CD14-positive monocyte (primary cell): ENCODE data around the gene AP2A1. TPM values are rescaled to one million over a fixed set of nuclear protein-coding genes. Genes with fewer than 3 reads are reported as not detected.

Source experiments
- DNase-seq, 3 donors: peaks; one replicate each; pipeline ENCODE4 v3.0.0-alpha.2; 2011 to 2022
- H2AFZ ChIP-seq: 2 replicates; pipeline ENCODE4 v1.6.0; 2012; ENCODE audit warnings: mild to moderate bottlenecking, low read depth, low read length, inconsistent platforms; ENCODE audit not compliant: insufficient read depth, poor library complexity, severe bottlenecking
- H3K27ac ChIP-seq, 2 donors: 1 replicate in 1 of 2; 2 replicates in 1 of 2; pipeline ENCODE4 v1.5.1; 2012 to 2013; ENCODE audit warnings: low read length in 2 of 2, control low read depth in 1 of 2, inconsistent platforms in 1 of 2, low read depth in 1 of 2, mild to moderate bottlenecking in 1 of 2
- H3K27me3 ChIP-seq, 2 donors: one replicate each; pipeline versions ENCODE4 v1.6.0 to v1.6.1; 2011 to 2013; ENCODE audit warnings: low read length in 2 of 2; ENCODE audit not compliant: control insufficient read depth in 2 of 2, insufficient read depth in 2 of 2
- H3K36me3 ChIP-seq, 2 donors: replicated peaks in 1 of 2; 1 replicate in 1 of 2; 2 replicates in 1 of 2; pipeline versions ENCODE4 v1.5.1 to v1.6.1; 2012 to 2013; ENCODE audit warnings: low read length in 2 of 2, control low read depth in 1 of 2, inconsistent platforms in 1 of 2, mild to moderate bottlenecking in 1 of 2; ENCODE audit not compliant: insufficient read depth in 2 of 2, control insufficient read depth in 1 of 2
- H3K4me1 ChIP-seq, 2 donors: 1 replicate in 1 of 2; 2 replicates in 1 of 2; pipeline versions ENCODE4 v1.5.1 to v1.6.1; 2012 to 2013; ENCODE audit warnings: low read length in 2 of 2, control low read depth in 1 of 2, inconsistent platforms in 1 of 2, mild to moderate bottlenecking in 1 of 2, moderate library complexity in 1 of 2; ENCODE audit not compliant: insufficient read depth in 2 of 2, control insufficient read depth in 1 of 2
- H3K4me2 ChIP-seq: replicated peaks from 2 replicates; pipeline ENCODE3; 2012; ENCODE audit warnings: low read length, moderate library complexity, mild to moderate bottlenecking; ENCODE audit not compliant: poor library complexity, severe bottlenecking; ENCODE audit errors: extremely low read depth
- H3K4me3 ChIP-seq, 3 experiments: fragments of 200-600 bp in 1 of 3; sonication (generic) in 1 of 3; replicated peaks in 1 of 3; 1 replicate in 2 of 3; 2 replicates in 1 of 3; pipeline ENCODE4 v1.5.1; 2011 to 2013; ENCODE audit warnings: low read length in 3 of 3, mild to moderate bottlenecking in 3 of 3, control low read depth in 2 of 3, low read depth in 2 of 3, inconsistent platforms in 1 of 3, moderate library complexity in 1 of 3
- H3K79me2 ChIP-seq: 2 replicates; pipeline ENCODE4 v1.6.0; 2012; ENCODE audit warnings: mild to moderate bottlenecking, control low read depth, inconsistent platforms, low read length, moderate library complexity; ENCODE audit not compliant: insufficient read depth
- H3K9ac ChIP-seq: 2 replicates; pipeline ENCODE4 v1.6.0; 2017; ENCODE audit warnings: low read length, mild to moderate bottlenecking; ENCODE audit not compliant: insufficient read depth, poor library complexity, severe bottlenecking
- H3K9me3 ChIP-seq, 2 donors: replicated peaks in 1 of 2; 1 replicate in 1 of 2; 2 replicates in 1 of 2; pipeline versions ENCODE4 v1.5.1 to v1.6.1; 2012 to 2013; ENCODE audit warnings: low read length in 2 of 2, control low read depth in 1 of 2; ENCODE audit not compliant: control insufficient read depth in 1 of 2, insufficient read depth in 1 of 2
- H4K20me1 ChIP-seq: 2 replicates; pipeline ENCODE4 v1.6.0; 2012; ENCODE audit warnings: mild to moderate bottlenecking, low read length, control low read depth, moderate library complexity; ENCODE audit not compliant: insufficient read depth
- H3K27ac Mint-ChIP-seq, 7 donors: one replicate each; pipeline ENCODE4 v1.8.0; 2020; ENCODE audit warnings: mild to moderate bottlenecking in 7 of 7, mixed read lengths in 7 of 7, moderate library complexity in 6 of 7, inconsistent platforms in 2 of 7
- H3K27me3 Mint-ChIP-seq, 3 donors: one replicate each; pipeline ENCODE4 v1.8.0; 2021 to 2022; ENCODE audit warnings: low read depth in 3 of 3, mild to moderate bottlenecking in 3 of 3, mixed read lengths in 3 of 3, moderate library complexity in 3 of 3, inconsistent platforms in 1 of 3
- H3K36me3 Mint-ChIP-seq, 2 donors: one replicate each; pipeline ENCODE4 v1.8.0; 2020; ENCODE audit warnings: mixed read lengths in 2 of 2, inconsistent platforms in 1 of 2, mild to moderate bottlenecking in 1 of 2
- H3K4me1 Mint-ChIP-seq: one replicate; pipeline ENCODE4 v1.8.0; 2020; ENCODE audit warnings: mild to moderate bottlenecking, mixed read lengths
- H3K4me3 Mint-ChIP-seq, 2 donors: one replicate each; pipeline ENCODE4 v1.8.0; 2020; ENCODE audit warnings: mild to moderate bottlenecking in 2 of 2, mixed read lengths in 2 of 2, moderate library complexity in 1 of 2
- H3K9me3 Mint-ChIP-seq, 7 donors: one replicate each; pipeline ENCODE4 v1.8.0; 2020 to 2022; ENCODE audit warnings: mixed read lengths in 7 of 7, mild to moderate bottlenecking in 6 of 7, moderate library complexity in 6 of 7, inconsistent platforms in 2 of 7
- WGBS: methylation state at CpG from one replicate; pipeline ENCODE4 v1.1.5; 2013; ENCODE audit warnings: missing lambda C conversion rate; ENCODE audit not compliant: insufficient coverage; 5-methylcytosine and 5-hydroxymethylcytosine counted together
- intact Hi-C, 2 donors: fragments of 100-400 bp; cut with micrococcal nuclease; formaldehyde crosslinking; loops; one replicate each; pipeline versions ENCODE4 v1.15.0 to v1.15.1; 2023
- polyA plus RNA-seq, 3 donors: library from polyadenylated mRNA; depleted of rRNA in 1 of 3; unstranded in 2 of 3; stranded (reverse) in 1 of 3; fragments of 300-500 nt in 2 of 3; fragments of >200 nt in 1 of 3; fragmentation: Illumina TruSeq in 2 of 3; gene quantifications; 1 replicate in 2 of 3; 2 replicates in 1 of 3; pipeline ENCODE4 v1.2.3, GENCODE V29; 2012 to 2021
- TF ChIP-seq, protein P1 (sequence below): fragments of 200-600 bp; IDR thresholded peaks from one replicate; pipeline ENCODE4 v1.8.0; 2022; ENCODE audit warnings: antibody characterized with exemption, mild to moderate bottlenecking

Gene AP2A1
- polyA plus RNA-seq, 3 donors = 12.1 to 117 (median 15.1) TPM

DNA sequence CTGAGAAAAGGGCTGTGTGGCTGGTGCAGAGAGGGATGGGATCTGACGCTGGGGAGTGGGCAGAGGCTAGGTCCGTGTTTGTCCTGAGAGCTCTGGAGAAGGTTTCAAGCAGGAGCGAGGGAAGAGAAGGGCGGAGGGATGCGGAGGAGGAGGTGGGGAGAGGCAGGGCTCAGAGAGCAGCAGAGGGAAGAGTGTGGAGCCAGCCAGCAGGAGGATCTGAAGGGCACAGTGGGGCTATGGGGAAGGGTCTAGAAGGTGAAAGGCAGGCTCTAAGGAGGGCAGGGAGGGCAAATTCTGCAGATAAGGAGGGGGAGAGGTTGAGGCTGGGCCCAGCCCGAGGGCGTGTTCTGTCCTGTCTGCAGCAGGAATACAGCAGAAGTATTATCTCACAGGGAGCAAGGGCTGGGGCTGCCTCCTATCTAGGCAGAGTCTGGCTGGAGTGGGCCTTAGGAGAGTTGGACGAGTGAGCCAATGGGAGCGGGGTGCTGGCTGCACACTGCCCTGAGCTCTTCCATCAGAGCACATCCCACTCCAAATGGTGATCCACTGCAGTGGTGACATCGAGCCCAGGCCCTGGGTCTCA lies 6.1 kb downstream of the AP2A1 start:
- 92% methylated on average over 8 of the region's 10 CpGs for WGBS
- Mint-ChIP-seq H3K36me3 (peaks cover 23 to 58% of the 10 kb centered on the region in 2 donors), H3K27me3 (peaks cover 0 to 2% (median 2%) of the 10 kb centered on the region in 3 donors), H3K27ac (peak overlapping the region in 6 of 7 donors; percentile 33 to 88 (median 74)), H3K4me3 (no peak overlapping the region), H3K4me1 (peaks cover 47% of the 10 kb centered on the region), H3K9me3 (no peaks in the 10 kb centered on the region)
- peak overlapping the region; percentile 22 for H3K9ac ChIP-seq
- H3K9me3 ChIP-seq = no peaks in the 10 kb centered on the region
- intact Hi-C loops = no loop called here
- peaks cover 32 to 33% of the 10 kb centered on the region in 2 donors for H3K4me1 ChIP-seq
- peaks cover 5 to 25% of the 10 kb centered on the region in 2 donors for H3K36me3 ChIP-seq
- no peaks in the 10 kb centered on the region for H3K27me3 ChIP-seq
- no peak overlapping the region for H3K4me2 ChIP-seq
- no peak overlapping the region for H2AFZ ChIP-seq
- TF ChIP-seq, protein P1, sequence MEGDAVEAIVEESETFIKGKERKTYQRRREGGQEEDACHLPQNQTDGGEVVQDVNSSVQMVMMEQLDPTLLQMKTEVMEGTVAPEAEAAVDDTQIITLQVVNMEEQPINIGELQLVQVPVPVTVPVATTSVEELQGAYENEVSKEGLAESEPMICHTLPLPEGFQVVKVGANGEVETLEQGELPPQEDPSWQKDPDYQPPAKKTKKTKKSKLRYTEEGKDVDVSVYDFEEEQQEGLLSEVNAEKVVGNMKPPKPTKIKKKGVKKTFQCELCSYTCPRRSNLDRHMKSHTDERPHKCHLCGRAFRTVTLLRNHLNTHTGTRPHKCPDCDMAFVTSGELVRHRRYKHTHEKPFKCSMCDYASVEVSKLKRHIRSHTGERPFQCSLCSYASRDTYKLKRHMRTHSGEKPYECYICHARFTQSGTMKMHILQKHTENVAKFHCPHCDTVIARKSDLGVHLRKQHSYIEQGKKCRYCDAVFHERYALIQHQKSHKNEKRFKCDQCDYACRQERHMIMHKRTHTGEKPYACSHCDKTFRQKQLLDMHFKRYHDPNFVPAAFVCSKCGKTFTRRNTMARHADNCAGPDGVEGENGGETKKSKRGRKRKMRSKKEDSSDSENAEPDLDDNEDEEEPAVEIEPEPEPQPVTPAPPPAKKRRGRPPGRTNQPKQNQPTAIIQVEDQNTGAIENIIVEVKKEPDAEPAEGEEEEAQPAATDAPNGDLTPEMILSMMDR = no peak
- H3K79me2 ChIP-seq = peaks cover 99% of the 10 kb centered on the region
- H4K20me1 ChIP-seq = peaks cover 61% of the 10 kb centered on the region
- no peak for DNase-seq
- peak overlapping the region; percentile 70 to 78 for H3K27ac ChIP-seq
- no peak overlapping the region for H3K4me3 ChIP-seq

- Mint-ChIP-seq H3K27me3 (peaks cover 0 to 2% (median 2%) of the 10 kb centered on the region in 3 donors), H3K27ac (peak overlapping the region; percentile 68 to 89 (median 87)), H3K4me3 (peak overlapping the region in 1 of 2 donors; percentile 22), H3K36me3 (peaks cover 23 to 58% of the 10 kb centered on the region in 2 donors), H3K4me1 (peaks cover 45% of the 10 kb centered on the region), H3K9me3 (no peaks in the 10 kb centered on the region)
- no peak overlapping the region for H2AFZ ChIP-seq
- WGBS = 76% methylated on average over 5 of the region's 8 CpGs
- H3K9ac ChIP-seq = peak overlapping the region; percentile 22
- H3K4me2 ChIP-seq = no peak overlapping the region
- no peaks in the 10 kb centered on the region for H3K27me3 ChIP-seq
- no peaks in the 10 kb centered on the region for H3K9me3 ChIP-seq
- peaks cover 53% of the 10 kb centered on the region for H4K20me1 ChIP-seq
- TF ChIP-seq, protein P1 = no peak
- H3K4me1 ChIP-seq = peaks cover 30 to 31% of the 10 kb centered on the region in 2 donors
- peaks cover 5 to 25% of the 10 kb centered on the region in 2 donors for H3K36me3 ChIP-seq
- DNase-seq = no peak
- H3K79me2 ChIP-seq = peaks cover 98% of the 10 kb centered on the region
- no peak overlapping the region for H3K4me3 ChIP-seq
- intact Hi-C loops = no loop called here
- H3K27ac ChIP-seq = peak overlapping the region; percentile 70 to 78
These were observed 7.0 kb downstream of the AP2A1 start for GRCh38 chr19:49773663-49774350.
